Liver (tissue), 9 donors: Measurements from ENCODE around the gene ELK1. TPM values are rescaled to one million over a fixed set of nuclear protein-coding genes. Genes with fewer than 3 reads are reported as not detected.

Experiments used
- DNase-seq: peaks from one replicate; pipeline ENCODE4 v3.0.0-alpha.2; 2017; ENCODE audit warnings: low spot score
- H3K27ac ChIP-seq, 2 donors: one replicate each; pipeline ENCODE4 v1.7.0; 2013; ENCODE audit warnings: inconsistent platforms in 2 of 2, low read length in 2 of 2, control low read depth in 1 of 2, low read depth in 1 of 2, mild to moderate bottlenecking in 1 of 2
- H3K27me3 ChIP-seq, 4 donors: one replicate each; pipeline versions ENCODE4 v1.6.1 to v1.7.0; 2013; ENCODE audit warnings: low read length in 3 of 4, inconsistent platforms in 1 of 4, mild to moderate bottlenecking in 1 of 4, moderate library complexity in 1 of 4; ENCODE audit not compliant: control insufficient read depth in 4 of 4, insufficient read depth in 4 of 4
- H3K36me3 ChIP-seq, 4 donors: one replicate each; pipeline versions ENCODE4 v1.6.1 to v1.7.0; 2013; ENCODE audit warnings: low read length in 3 of 4, mild to moderate bottlenecking in 3 of 4, low read depth in 1 of 4, moderate library complexity in 1 of 4; ENCODE audit not compliant: control insufficient read depth in 4 of 4, insufficient read depth in 3 of 4
- H3K4me1 ChIP-seq, 4 donors: one replicate each; pipeline versions ENCODE4 v1.6.1 to v1.7.0; 2013; ENCODE audit warnings: low read length in 3 of 4, mild to moderate bottlenecking in 3 of 4, moderate library complexity in 1 of 4; ENCODE audit not compliant: control insufficient read depth in 4 of 4, insufficient read depth in 4 of 4
- H3K4me3 ChIP-seq, 3 donors: one replicate each; pipeline versions ENCODE4 v1.6.1 to v1.7.0; 2013; ENCODE audit warnings: low read length in 3 of 3, control low read depth in 1 of 3, low read depth in 1 of 3, mild to moderate bottlenecking in 1 of 3
- H3K9ac ChIP-seq, 2 donors: one replicate each; pipeline ENCODE4 v1.7.0; 2013; ENCODE audit warnings: low read length in 2 of 2, mild to moderate bottlenecking in 2 of 2, moderate library complexity in 2 of 2, control low read depth in 1 of 2, low read depth in 1 of 2
- H3K9me3 ChIP-seq, 4 donors: one replicate each; pipeline versions ENCODE4 v1.6.1 to v1.7.0; 2013; ENCODE audit warnings: low read length in 3 of 4; ENCODE audit not compliant: control insufficient read depth in 4 of 4
- EGR1 ChIP-seq, 2 donors: IDR thresholded peaks; 2 replicates each; pipeline ENCODE4 v1.6.1; 2016 to 2018; ENCODE audit warnings: antibody characterized with exemption in 2 of 2, low read depth in 2 of 2
- FOXA1 ChIP-seq: IDR thresholded peaks from 2 replicates; pipeline ENCODE4 v1.6.1; 2016; ENCODE audit warnings: antibody characterized with exemption
- FOXA2 ChIP-seq: IDR thresholded peaks from 2 replicates; pipeline ENCODE4 v1.6.1; 2016; ENCODE audit warnings: antibody characterized with exemption
- GABPA ChIP-seq, 2 donors: IDR thresholded peaks in 1 of 2; conservative IDR thresholded peaks in 1 of 2; 2 replicates each; pipeline ENCODE4 v1.6.1; 2016; ENCODE audit warnings: antibody characterized with exemption in 2 of 2, mild to moderate bottlenecking in 1 of 2, moderate library complexity in 1 of 2
- HNF4A ChIP-seq, 2 donors: conservative IDR thresholded peaks; 2 replicates each; pipeline ENCODE4 v1.6.1; 2016; ENCODE audit warnings: antibody characterized with exemption in 2 of 2, mild to moderate bottlenecking in 2 of 2
- HNF4G ChIP-seq: IDR thresholded peaks from 2 replicates; pipeline ENCODE4 v1.6.1; 2016; ENCODE audit warnings: antibody characterized with exemption
- JUND ChIP-seq, 2 donors: IDR thresholded peaks; 2 replicates each; pipeline ENCODE4 v1.6.1; 2016; ENCODE audit warnings: antibody characterized with exemption in 2 of 2
- MAX ChIP-seq: IDR thresholded peaks from 2 replicates; pipeline ENCODE4 v1.6.1; 2016; ENCODE audit warnings: antibody characterized with exemption
- NR2F2 ChIP-seq: IDR thresholded peaks from 2 replicates; pipeline ENCODE4 v1.6.1; 2016; ENCODE audit warnings: antibody characterized with exemption
- RAD21 ChIP-seq, 2 donors: IDR thresholded peaks; 2 replicates each; pipeline ENCODE4 v1.6.1; 2016; ENCODE audit warnings: antibody characterized with exemption in 2 of 2, mild to moderate bottlenecking in 2 of 2
- REST ChIP-seq: IDR thresholded peaks from 2 replicates; pipeline ENCODE4 v1.6.1; 2016; ENCODE audit warnings: antibody characterized with exemption, mild to moderate bottlenecking
- RXRA ChIP-seq, 2 donors: IDR thresholded peaks; 2 replicates each; pipeline ENCODE4 v1.6.1; 2017 to 2018; ENCODE audit warnings: antibody characterized with exemption in 2 of 2, mild to moderate bottlenecking in 1 of 2
- SP1 ChIP-seq: IDR thresholded peaks from 2 replicates; pipeline ENCODE4 v1.6.1; 2018; ENCODE audit warnings: antibody characterized with exemption, mild to moderate bottlenecking
- TAF1 ChIP-seq: conservative IDR thresholded peaks from 2 replicates; pipeline ENCODE4 v1.6.1; 2016; ENCODE audit warnings: antibody characterized with exemption, mild to moderate bottlenecking
- YY1 ChIP-seq: IDR thresholded peaks from 2 replicates; pipeline ENCODE4 v1.6.1; 2016; ENCODE audit warnings: antibody characterized with exemption, mild to moderate bottlenecking
- ZBTB33 ChIP-seq: IDR thresholded peaks from 2 replicates; pipeline ENCODE4 v1.6.1; 2016; ENCODE audit warnings: antibody characterized with exemption
- WGBS: extraction: QIAGEN DNeasy Blood & Tissue Kit; methylation state at CpG from one replicate; pipeline ENCODE4 v1.1.7; 2013; 5-methylcytosine and 5-hydroxymethylcytosine counted together
- polyA plus RNA-seq, 2 donors: library from polyadenylated mRNA; stranded (reverse) in 1 of 2; unstranded in 1 of 2; fragments of 200-250 nt in 1 of 2; fragments of >200 nt in 1 of 2; fragmentation: Nextera tagmentation in 1 of 2; extraction: Ambion mirVana in 1 of 2; gene quantifications; one replicate each; pipeline versions ENCODE4 v1.2.1 to v1.2.3, GENCODE V29; 2013 to 2015
- total RNA-seq, 2 donors: library from RNA; depleted of rRNA; stranded (reverse); fragments of >200 nt; gene quantifications; one replicate each; pipeline ENCODE4 v1.2.3, GENCODE V29; 2014
- TF ChIP-seq, protein P1 (sequence below): IDR thresholded peaks from 2 replicates; pipeline ENCODE4 v1.6.1; 2016; ENCODE audit warnings: antibody characterized with exemption
- TF ChIP-seq, protein P2 (sequence below): fragments of 150-350 bp; IDR thresholded peaks from 2 replicates; pipeline ENCODE4 v1.5.1; 2017; ENCODE audit warnings: improper control_type of control experiment, low read depth, low read length; ENCODE audit not compliant: missing input control
- donor health status: healthy.
- donor health status: healthy.
- donor health status: healthy.
- donor health status: healthy.
- donor health status: healthy.

The ELK1 gene
- total and polyA plus RNA-seq, 4 donors: 6.2 to 20.2 (median 11.6) TPM

- WGBS: 55% methylated on average over 2 of the region's 2 CpGs
Measured at GRCh38 chrX:47690175-47690574, 39.8 kb upstream of the ELK1 start.

DNA sequence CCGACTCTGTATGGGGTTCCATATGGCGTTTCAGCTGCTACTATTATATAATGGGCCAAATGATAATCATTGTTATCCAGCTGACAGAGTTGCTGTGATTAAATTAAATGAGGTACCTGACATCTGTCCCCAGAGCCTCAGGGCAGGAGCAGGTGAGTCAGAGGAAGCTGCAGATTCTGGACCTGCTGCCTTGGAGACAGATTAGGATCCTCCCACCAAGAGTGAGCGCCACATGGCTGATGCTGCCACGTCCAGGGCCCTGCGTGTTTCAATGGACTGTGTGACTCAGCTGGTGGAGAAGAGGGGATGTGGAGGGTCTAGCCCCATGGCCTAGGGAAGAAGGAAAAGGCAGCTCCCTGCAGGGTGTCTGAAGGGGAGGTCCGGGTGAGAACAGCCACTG, 36.9 kb upstream of the ELK1 start:
- H3K4me3 ChIP-seq: no peak overlapping the region
- no peaks in the 10 kb centered on the region for H3K27me3 ChIP-seq
- no peak overlapping the region for H3K9ac ChIP-seq
- WGBS: 64% methylated on average over 6 of the region's 6 CpGs
- H3K36me3 ChIP-seq: no peaks in the 10 kb centered on the region
- TF ChIP-seq TAF1 (no peak), YY1 (no peak), RXRA (IDR thresholded peaks at IDR 0.05) (no peak), RAD21 (IDR thresholded peaks at IDR 0.05) (no peak), HNF4A (conservative IDR thresholded peaks at IDR 0.05) (no peak), MAX (no peak), FOXA2 (no peak), EGR1 (IDR thresholded peaks at IDR 0.05; ENCODE audit: low read depth in 2 of 2) (no peak), NR2F2 (no peak), REST (no peak), FOXA1 (no peak)
- TF ChIP-seq, protein P1, sequence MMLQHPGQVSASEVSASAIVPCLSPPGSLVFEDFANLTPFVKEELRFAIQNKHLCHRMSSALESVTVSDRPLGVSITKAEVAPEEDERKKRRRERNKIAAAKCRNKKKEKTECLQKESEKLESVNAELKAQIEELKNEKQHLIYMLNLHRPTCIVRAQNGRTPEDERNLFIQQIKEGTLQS: no peak
- DNase-seq: no peak
- peaks cover 0 to 2% (median 0%) of the 10 kb centered on the region in 4 donors for H3K4me1 ChIP-seq
- H3K9me3 ChIP-seq: no peaks in the 10 kb centered on the region
- no peak overlapping the region for H3K27ac ChIP-seq

More at GRCh38 chrX:47690175-47690574, 39.8 kb upstream of the ELK1 start:
- H3K9me3 ChIP-seq: no peaks in the 10 kb centered on the region
- H3K27ac ChIP-seq: no peak overlapping the region
- H3K4me1 ChIP-seq: no peaks in the 10 kb centered on the region
- no peak overlapping the region for H3K9ac ChIP-seq
- no peaks in the 10 kb centered on the region for H3K36me3 ChIP-seq
- no peaks in the 10 kb centered on the region for H3K27me3 ChIP-seq
- DNase-seq: no peak
- no peak overlapping the region for H3K4me3 ChIP-seq
- no peak for TF ChIP-seq GABPA (IDR thresholded peaks at IDR 0.05 in 1 of 2, conservative IDR thresholded peaks at IDR 0.05 in 1 of 2)
- TF ChIP-seq TAF1: no peak
- TF ChIP-seq, protein P2, sequence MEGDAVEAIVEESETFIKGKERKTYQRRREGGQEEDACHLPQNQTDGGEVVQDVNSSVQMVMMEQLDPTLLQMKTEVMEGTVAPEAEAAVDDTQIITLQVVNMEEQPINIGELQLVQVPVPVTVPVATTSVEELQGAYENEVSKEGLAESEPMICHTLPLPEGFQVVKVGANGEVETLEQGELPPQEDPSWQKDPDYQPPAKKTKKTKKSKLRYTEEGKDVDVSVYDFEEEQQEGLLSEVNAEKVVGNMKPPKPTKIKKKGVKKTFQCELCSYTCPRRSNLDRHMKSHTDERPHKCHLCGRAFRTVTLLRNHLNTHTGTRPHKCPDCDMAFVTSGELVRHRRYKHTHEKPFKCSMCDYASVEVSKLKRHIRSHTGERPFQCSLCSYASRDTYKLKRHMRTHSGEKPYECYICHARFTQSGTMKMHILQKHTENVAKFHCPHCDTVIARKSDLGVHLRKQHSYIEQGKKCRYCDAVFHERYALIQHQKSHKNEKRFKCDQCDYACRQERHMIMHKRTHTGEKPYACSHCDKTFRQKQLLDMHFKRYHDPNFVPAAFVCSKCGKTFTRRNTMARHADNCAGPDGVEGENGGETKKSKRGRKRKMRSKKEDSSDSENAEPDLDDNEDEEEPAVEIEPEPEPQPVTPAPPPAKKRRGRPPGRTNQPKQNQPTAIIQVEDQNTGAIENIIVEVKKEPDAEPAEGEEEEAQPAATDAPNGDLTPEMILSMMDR: no peak
- no peak for TF ChIP-seq RAD21 (IDR thresholded peaks at IDR 0.05)
- no peak for TF ChIP-seq NR2F2
- TF ChIP-seq MAX: no peak
- no peak for TF ChIP-seq FOXA2
- TF ChIP-seq HNF4G: no peak
- no peak for TF ChIP-seq ZBTB33
- TF ChIP-seq, protein P1: no peak
- TF ChIP-seq SP1: no peak
- no peak for TF ChIP-seq YY1
- TF ChIP-seq EGR1 (IDR thresholded peaks at IDR 0.05; ENCODE audit: low read depth in 2 of 2): no peak
- TF ChIP-seq RXRA (IDR thresholded peaks at IDR 0.05): no peak
- TF ChIP-seq JUND (IDR thresholded peaks at IDR 0.05): no peak
- TF ChIP-seq HNF4A (conservative IDR thresholded peaks at IDR 0.05): no peak
- TF ChIP-seq FOXA1: no peak
